AG09319 (cell line): ENCODE measurements around the gene BEX1.
"Not testable (repeated sequence)": the region's sequence is repeated elsewhere in the genome, so short reads cannot be mapped to it uniquely, and the experiment has no call there.

Experiments
- DNase-seq: peaks from one replicate; pipeline ENCODE4 v3.0.0-alpha.2; 2010; ENCODE audit warnings: low read depth; ENCODE audit errors: extremely low read depth
- CTCF ChIP-seq: IDR thresholded peaks from 2 replicates; pipeline ENCODE4 v1.5.1; 2011; ENCODE audit warnings: low read depth, mild to moderate bottlenecking, inconsistent platforms, low read length, moderate library complexity

BEX1 gene

GRCh38 chrX:103063918-103064434, at the start of gene BEX1:
Gene BEX1 (minus strand): TSS chrX:103064171. CDS start chrX:103063274, 897 bp downstream.
- DNase-seq, result no peak

GRCh38 chrX:103109497-103109896, 45.5 kb upstream of the BEX1 start:
- not testable (repeated sequence) for DNase-seq

More at GRCh38 chrX:103063918-103064434, at the start of gene BEX1:
- TF ChIP-seq CTCF, result no peak

GRCh38 chrX:103107836-103108235, 43.9 kb upstream of the BEX1 start:
- DNase-seq, result no peak

GRCh38 chrX:103107227-103107737, 43.3 kb upstream of the BEX1 start:
- not testable (repeated sequence) for DNase-seq

More at GRCh38 chrX:103107836-103108235, 43.9 kb upstream of the BEX1 start:
- no peak for TF ChIP-seq CTCF

- not testable (repeated sequence) for DNase-seq
Observed at GRCh38 chrX:103104370-103104769, 40.4 kb upstream of the BEX1 start.

GRCh38 chrX:103103866-103104265, 39.9 kb upstream of the BEX1 start:
- not testable (repeated sequence) for DNase-seq

GRCh38 chrX:103101299-103102042, 37.5 kb upstream of the BEX1 start:
- no peak for DNase-seq
- no peak for TF ChIP-seq CTCF

GRCh38 chrX:103100484-103100883, 36.5 kb upstream of the BEX1 start:
- no peak for TF ChIP-seq CTCF
- DNase-seq, result no peak

GRCh38 chrX:103099691-103100090, 35.7 kb upstream of the BEX1 start:
- no peak for TF ChIP-seq CTCF
- DNase-seq, result no peak
